Progenitor cell of endocrine pancreas (in vitro differentiated cells): ENCODE results near the gene CHST15. TPM values are rescaled to one million over a fixed set of nuclear protein-coding genes. Genes with fewer than 3 reads are reported as not detected.

ENCODE experiments used
- DNase-seq: peaks from one replicate; pipeline ENCODE4 v3.0.0; 2021; ENCODE audit warnings: low spot score; ENCODE audit not compliant: unreplicated experiment
- H3K27ac Mint-ChIP-seq: 2 replicates; pipeline ENCODE4 v1.8.0; 2021; ENCODE audit warnings: mild to moderate bottlenecking, moderate library complexity, mixed read lengths
- H3K27me3 Mint-ChIP-seq: 2 replicates; pipeline ENCODE4 v1.8.0; 2021; ENCODE audit warnings: mixed read lengths
- H3K36me3 Mint-ChIP-seq: 2 replicates; pipeline ENCODE4 v1.8.0; 2022; ENCODE audit warnings: mixed read lengths; ENCODE audit not compliant: insufficient read depth
- H3K4me1 Mint-ChIP-seq: 2 replicates; pipeline ENCODE4 v1.8.0; 2021; ENCODE audit warnings: low read depth, mixed read lengths
- H3K4me3 Mint-ChIP-seq: 2 replicates; pipeline ENCODE4 v1.8.0; 2021; ENCODE audit warnings: low read depth, mild to moderate bottlenecking, moderate library complexity, mixed read lengths
- H3K9me3 Mint-ChIP-seq: 2 replicates; pipeline ENCODE4 v1.8.0; 2021; ENCODE audit warnings: low read depth, mixed read lengths
- CTCF ChIP-seq: fragments of 200-600 bp; sonication (generic); IDR thresholded peaks from one replicate; pipeline ENCODE4 v1.5.0; 2021; ENCODE audit warnings: antibody characterized with exemption, mild to moderate bottlenecking; ENCODE audit not compliant: unreplicated experiment
- total RNA-seq: library from RNA; stranded (reverse); gene quantifications from 2 replicates; pipeline ENCODE4 v1.2.1, GENCODE V29; 2021

Gene CHST15
- total RNA-seq, 1 donor from 2014 or later: 7.9 TPM

- H3K4me1 Mint-ChIP-seq: no peaks in the 10 kb centered on the region
- DNase-seq: no peak
- H3K9me3 Mint-ChIP-seq: no peaks in the 10 kb centered on the region
- TF ChIP-seq CTCF: no peak
- no peaks in the 10 kb centered on the region for H3K36me3 Mint-ChIP-seq
- no peak overlapping the region for H3K4me3 Mint-ChIP-seq
- H3K27ac Mint-ChIP-seq: no peak overlapping the region
- H3K27me3 Mint-ChIP-seq: peaks cover 19% of the 10 kb centered on the region
Observed at GRCh38 chr10:124000792-124001201, 92.6 kb downstream of the CHST15 start.

GRCh38 chr10:123999956-124000615 is 93.3 kb downstream of the CHST15 start:
- Mint-ChIP-seq H3K27me3 (peaks cover 22% of the 10 kb centered on the region), H3K4me3 (no peak overlapping the region), H3K27ac (no peak overlapping the region), H3K36me3 (no peaks in the 10 kb centered on the region), H3K4me1 (peaks cover 2% of the 10 kb centered on the region), H3K9me3 (no peaks in the 10 kb centered on the region)
- no peak for DNase-seq
- TF ChIP-seq CTCF: no peak

GRCh38 chr10:123999261-123999660 is 94.1 kb downstream of the CHST15 start:
- no peaks in the 10 kb centered on the region for H3K9me3 Mint-ChIP-seq
- peaks cover 4% of the 10 kb centered on the region for H3K4me1 Mint-ChIP-seq
- H3K36me3 Mint-ChIP-seq: no peaks in the 10 kb centered on the region
- H3K27ac Mint-ChIP-seq: no peak overlapping the region
- H3K27me3 Mint-ChIP-seq: peaks cover 30% of the 10 kb centered on the region
- no peak for TF ChIP-seq CTCF
- no peak overlapping the region for H3K4me3 Mint-ChIP-seq
- DNase-seq: no peak

- DNase-seq: no peak
- Mint-ChIP-seq H3K4me3 (no peak overlapping the region), H3K36me3 (no peaks in the 10 kb centered on the region), H3K27ac (no peak overlapping the region), H3K9me3 (no peaks in the 10 kb centered on the region), H3K27me3 (peaks cover 38% of the 10 kb centered on the region), H3K4me1 (peaks cover 4% of the 10 kb centered on the region)
- TF ChIP-seq CTCF: no peak
Observed at GRCh38 chr10:123998197-123999141, 94.9 kb downstream of the CHST15 start.

GRCh38 chr10:123997486-123998196 is 95.8 kb downstream of the CHST15 start:
- no peak for DNase-seq
- H3K4me3 Mint-ChIP-seq: no peak overlapping the region
- TF ChIP-seq CTCF: no peak
- peaks cover 4% of the 10 kb centered on the region for H3K4me1 Mint-ChIP-seq
- H3K27ac Mint-ChIP-seq: no peak overlapping the region
- peaks cover 47% of the 10 kb centered on the region for H3K27me3 Mint-ChIP-seq
- no peaks in the 10 kb centered on the region for H3K36me3 Mint-ChIP-seq
- H3K9me3 Mint-ChIP-seq: no peaks in the 10 kb centered on the region
